IMR-90 (cell line): ENCODE measurements around the gene MUC5B. TPM values are rescaled to one million over a fixed set of nuclear protein-coding genes. Genes with fewer than 3 reads are reported as not detected.

Experiments
- ATAC-seq: fragments of 200-7000 bp; cut with Tn5 transposase; 2 replicates; pipeline ENCODE4 v1.9.1; 2020; ENCODE audit warnings: low read depth, mild to moderate bottlenecking, moderate library complexity
- BruUV-seq: library from RNA; stranded (reverse); fragments of 400-500 nt; replicated peaks from 2 replicates; lab custom pipeline; 2021; lab: Mats Ljungman, UMichigan
- CTCF ChIA-PET: fragments of 300-600 bp; formaldehyde crosslinking; extraction: SDS; loops from one replicate; lab custom pipeline; 2021; ENCODE audit warnings: antibody characterized with exemption; lab: Yijun Ruan, JAX
- POLR2A ChIA-PET: fragments of 300-600 bp; sonication (Branson Sonifier 250); formaldehyde crosslinking; loops from one replicate; lab custom pipeline; 2022; ENCODE audit warnings: antibody characterized with exemption; ENCODE audit not compliant: unreplicated experiment; lab: Charles Lee
- DNase-seq: peaks from one replicate; pipeline ENCODE4 v3.0.0; 2013
- H2AFZ ChIP-seq: replicated peaks from 2 replicates; pipeline ENCODE3; 2013; ENCODE audit warnings: low read length, mild to moderate bottlenecking; ENCODE audit not compliant: poor library complexity
- H2AK5ac ChIP-seq: 2 replicates; pipeline ENCODE4 v1.6.1; 2013; ENCODE audit warnings: low read depth, low read length, inconsistent platforms
- H2AK9ac ChIP-seq: replicated peaks from 2 replicates; pipeline ENCODE3; 2013; ENCODE audit warnings: mild to moderate bottlenecking, low read depth, low read length, moderate library complexity; ENCODE audit not compliant: poor library complexity
- H2BK120ac ChIP-seq: 2 replicates; pipeline ENCODE4 v1.6.1; 2013; ENCODE audit warnings: low read depth, low read length, inconsistent platforms
- H2BK15ac ChIP-seq: 3 replicates; pipeline ENCODE4 v1.6.1; 2013; ENCODE audit warnings: low read depth, low read length, inconsistent platforms
- H2BK20ac ChIP-seq: 2 replicates; pipeline ENCODE4 v1.6.1; 2013; ENCODE audit warnings: low read depth, mild to moderate bottlenecking, inconsistent platforms, low read length, moderate library complexity
- H2BK5ac ChIP-seq: 2 replicates; pipeline ENCODE4 v1.6.1; 2013; ENCODE audit warnings: mild to moderate bottlenecking, low read depth, low read length, inconsistent platforms; ENCODE audit not compliant: poor library complexity, severe bottlenecking
- H3K14ac ChIP-seq: replicated peaks from 2 replicates; pipeline ENCODE4 v1.6.1; 2013; ENCODE audit warnings: low read depth, low read length, inconsistent platforms
- H3K18ac ChIP-seq: 2 replicates; pipeline ENCODE4 v1.6.1; 2013; ENCODE audit warnings: low read depth, low read length, control low read depth
- H3K23ac ChIP-seq: 2 replicates; pipeline ENCODE4 v1.6.1; 2013; ENCODE audit warnings: low read depth, low read length, inconsistent platforms
- H3K27ac ChIP-seq: 2 replicates; pipeline ENCODE4 v1.5.1; 2013; ENCODE audit warnings: mild to moderate bottlenecking, control low read depth, low read length; ENCODE audit not compliant: insufficient read depth
- H3K27me3 ChIP-seq: 2 replicates; pipeline ENCODE4 v1.6.1; 2013; ENCODE audit warnings: low read length; ENCODE audit not compliant: control insufficient read depth, insufficient read depth
- H3K36me3 ChIP-seq: 2 replicates; pipeline ENCODE4 v1.6.1; 2013; ENCODE audit warnings: low read length, mixed read lengths; ENCODE audit not compliant: control insufficient read depth, insufficient read depth
- H3K4ac ChIP-seq: 2 replicates; pipeline ENCODE4 v1.6.1; 2013; ENCODE audit warnings: low read depth, low read length, inconsistent platforms
- H3K4me1 ChIP-seq: 2 replicates; pipeline ENCODE4 v1.6.1; 2013; ENCODE audit warnings: low read length, mixed read lengths; ENCODE audit not compliant: control insufficient read depth, insufficient read depth
- H3K4me2 ChIP-seq: 2 replicates; pipeline ENCODE4 v1.6.1; 2013; ENCODE audit warnings: low read depth, mild to moderate bottlenecking, control low read depth, low read length, moderate library complexity
- H3K4me3 ChIP-seq: 2 replicates; pipeline ENCODE4 v1.5.1; 2013; ENCODE audit warnings: low read depth, mild to moderate bottlenecking, control low read depth, low read length, moderate library complexity; ENCODE audit not compliant: insufficient read depth
- H3K56ac ChIP-seq: 2 replicates; pipeline ENCODE4 v1.6.1; 2013; ENCODE audit warnings: low read length, inconsistent platforms; ENCODE audit not compliant: insufficient read depth; ENCODE audit errors: extremely low read depth
- H3K79me1 ChIP-seq, 2 experiments: 2 replicates each; pipeline ENCODE4 v1.6.1; 2013; ENCODE audit warnings: low read length in 2 of 2, inconsistent platforms in 1 of 2, low read depth in 1 of 2
- H3K9ac ChIP-seq: 2 replicates; pipeline ENCODE4 v1.6.1; 2013; ENCODE audit warnings: low read depth, low read length, control low read depth
- H3K9me1 ChIP-seq: 2 replicates; pipeline ENCODE4 v1.6.1; 2013; ENCODE audit warnings: low read length, inconsistent platforms; ENCODE audit not compliant: insufficient read depth
- H3K9me3 ChIP-seq: 2 replicates; pipeline ENCODE4 v1.6.1; 2013; ENCODE audit warnings: low read length; ENCODE audit not compliant: control insufficient read depth, insufficient read depth
- H4K20me1 ChIP-seq: 2 replicates; pipeline ENCODE4 v1.6.1; 2013; ENCODE audit warnings: low read length, inconsistent platforms; ENCODE audit not compliant: insufficient read depth
- H4K5ac ChIP-seq: 2 replicates; pipeline ENCODE4 v1.6.1; 2013; ENCODE audit warnings: mild to moderate bottlenecking, low read depth, low read length, control low read depth
- H4K8ac ChIP-seq, 2 experiments: 2 replicates each; pipeline ENCODE4 v1.6.1; 2013; ENCODE audit warnings: low read depth in 2 of 2, low read length in 2 of 2, control low read depth in 1 of 2, inconsistent platforms in 1 of 2
- H4K91ac ChIP-seq: 2 replicates; pipeline ENCODE4 v1.6.1; 2013; ENCODE audit warnings: low read depth, low read length, inconsistent platforms; ENCODE audit not compliant: insufficient read depth
- RCOR1 ChIP-seq: IDR thresholded peaks from 2 replicates; pipeline ENCODE4 v1.6.1; 2012; ENCODE audit warnings: mild to moderate bottlenecking, low read length, improper control_type of control experiment; ENCODE audit not compliant: insufficient replicate concordance
- WGBS, 2 experiments: methylation state at CpG; one replicate each; pipeline versions ENCODE4 v1.1.5 to v1.1.7; 2013; ENCODE audit warnings: missing lambda C conversion rate in 2 of 2; ENCODE audit not compliant: insufficient read length in 1 of 2; ENCODE audit errors: extremely low coverage in 2 of 2; 5-methylcytosine and 5-hydroxymethylcytosine counted together
- dilution Hi-C: fragments of 300-500 bp; cut with HindIII; formaldehyde crosslinking; loops from one replicate; pipeline ENCODE4 v1.14.3; 2018; ENCODE audit warnings: low sequenced_read_pairs; ENCODE audit not compliant: unreplicated experiment
- in situ Hi-C: fragments of 300-500 bp; cut with MboI; formaldehyde crosslinking; loops from 3 replicates; pipeline ENCODE4 v1.14.3; 2019; ENCODE audit warnings: low sequenced_read_pairs, inconsistent platforms, mixed read lengths
- intact Hi-C: fragments of 100-400 bp; cut with micrococcal nuclease; formaldehyde crosslinking; loops from 2 replicates; pipeline ENCODE4 v1.10.0; 2022
- polyA plus RNA-seq, 3 experiments: library from polyadenylated mRNA; depleted of rRNA; stranded (reverse); fragments of >200 nt; gene quantifications; 2 replicates each; pipeline ENCODE4 v1.2.3, GENCODE V29; 2012; ENCODE audit warnings: low replicate concordance in 1 of 3
- total RNA-seq: library from RNA; depleted of rRNA; stranded (reverse); fragments of >200 nt; gene quantifications from 2 replicates; pipeline ENCODE4 v1.2.3, GENCODE V29; 2012

MUC5B gene
- total and polyA plus RNA-seq, 2 of the 4 experiments (the other 2 are of a cell fraction): not detected

DNA sequence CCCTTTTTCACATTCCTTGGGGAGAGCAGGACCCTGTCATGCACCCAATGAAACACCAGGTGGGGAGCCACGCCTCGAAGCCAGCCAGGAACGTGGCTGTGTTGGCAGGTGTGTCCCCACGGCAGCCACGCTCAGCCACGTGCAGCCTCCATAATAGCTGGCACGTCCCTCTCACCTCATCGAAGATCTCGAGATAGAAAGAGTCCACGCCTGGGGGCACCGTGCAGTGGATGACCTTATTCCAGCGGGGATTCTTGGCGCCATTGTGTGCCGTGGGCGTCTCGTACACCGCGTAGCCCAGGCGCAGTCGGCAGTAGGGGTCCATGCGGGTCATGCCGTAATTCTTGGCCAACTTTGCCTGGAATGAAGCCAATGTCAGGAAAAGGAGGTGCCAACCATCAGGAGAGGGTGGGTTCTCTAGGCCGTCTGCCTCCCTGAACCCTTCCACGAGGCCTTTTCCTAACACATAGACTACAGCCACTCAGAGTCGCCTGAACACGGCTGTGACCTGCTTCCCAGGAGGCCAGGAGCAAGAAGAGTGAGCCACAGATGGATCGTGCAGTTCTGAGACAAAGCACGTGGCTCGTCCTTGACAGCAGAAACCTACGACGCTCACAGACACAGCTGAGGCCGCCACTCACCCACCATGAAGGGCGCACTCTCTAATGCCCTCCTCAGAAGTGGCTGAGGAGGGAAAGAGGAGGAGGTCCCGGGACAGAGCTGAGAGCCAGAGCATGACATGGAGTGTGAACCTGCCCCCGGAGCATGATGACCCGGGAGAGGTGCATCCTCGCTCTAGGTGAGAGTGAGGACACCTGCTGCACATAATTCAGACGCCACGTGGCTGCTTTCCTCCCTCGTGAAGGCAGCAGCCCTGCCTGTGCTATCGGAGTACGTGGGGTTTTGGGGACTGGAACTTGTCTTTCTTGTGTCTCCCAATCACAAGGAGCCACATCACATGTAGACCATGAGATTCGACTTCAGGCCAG is 67.5 kb downstream of the MUC5B start:
- 94% methylated on average over 26 of the region's 43 CpGs; no CpG with 5 or more reads in 1 of the 2 experiments for WGBS, 2 experiments

More for the DNA sequence above, 67.5 kb downstream of the MUC5B start:
- no peak overlapping the region for H2BK15ac ChIP-seq
- H2BK20ac ChIP-seq: no peak overlapping the region
- intact Hi-C loops (no loop called here), dilution Hi-C loops (no loop called here), in situ Hi-C loops (no loop called here)
- no peak for ATAC-seq
- H3K23ac ChIP-seq: no peak overlapping the region
- H3K27me3 ChIP-seq: no peaks in the 10 kb centered on the region
- TF ChIP-seq RCOR1: no peak
- POLR2A ChIA-PET: no interaction called here
- no peak overlapping the region for H3K56ac ChIP-seq
- no peak overlapping the region for H3K9ac ChIP-seq
- H4K20me1 ChIP-seq: peaks cover 26% of the 10 kb centered on the region
- no peak overlapping the region for H3K14ac ChIP-seq
- no peak overlapping the region for H2BK5ac ChIP-seq
- peaks cover 62% of the 10 kb centered on the region for H3K36me3 ChIP-seq
- no peaks in the 10 kb centered on the region for H3K4me1 ChIP-seq
- H2AK9ac ChIP-seq: no peak overlapping the region
- DNase-seq: no peak
- no peak overlapping the region for H2BK120ac ChIP-seq
- H3K4ac ChIP-seq: no peak overlapping the region
- H3K18ac ChIP-seq: no peak overlapping the region
- BruUV-seq: no TSS peak
- H2AFZ ChIP-seq: peak overlapping the region; percentile 21
- no peak overlapping the region for H3K27ac ChIP-seq
- no peaks in the 10 kb centered on the region for H3K9me1 ChIP-seq
- H3K9me3 ChIP-seq: no peaks in the 10 kb centered on the region
- H3K4me2 ChIP-seq: no peak overlapping the region
- CTCF ChIA-PET: no interaction called here
- no peak overlapping the region for H4K91ac ChIP-seq
- peaks cover 11 to 47% of the 10 kb centered on the region in 2 experiments; a peak in 3 of 4 replicates for H3K79me1 ChIP-seq
- no peak overlapping the region for H4K5ac ChIP-seq
- H3K4me3 ChIP-seq: no peak overlapping the region
- no peak overlapping the region for H4K8ac ChIP-seq
- H2AK5ac ChIP-seq: no peak overlapping the region
